GM10266 (cell line): ENCODE measurements around the gene CBFA2T2.
"Not testable (repeated sequence)": the region's sequence is repeated elsewhere in the genome, so short reads cannot be mapped to it uniquely, and the experiment has no call there.

Experiments used
- DNase-seq: peaks from one replicate; pipeline ENCODE4 v3.0.0; 2012; ENCODE audit errors: extremely low spot score
- TF ChIP-seq, protein P1 (sequence below): IDR thresholded peaks from 2 replicates; pipeline ENCODE4 v1.5.1; 2012; ENCODE audit warnings: mild to moderate bottlenecking, low read depth; ENCODE audit not compliant: control insufficient read depth, insufficient read depth; ENCODE audit errors: missing control alignments

Gene CBFA2T2

DNA sequence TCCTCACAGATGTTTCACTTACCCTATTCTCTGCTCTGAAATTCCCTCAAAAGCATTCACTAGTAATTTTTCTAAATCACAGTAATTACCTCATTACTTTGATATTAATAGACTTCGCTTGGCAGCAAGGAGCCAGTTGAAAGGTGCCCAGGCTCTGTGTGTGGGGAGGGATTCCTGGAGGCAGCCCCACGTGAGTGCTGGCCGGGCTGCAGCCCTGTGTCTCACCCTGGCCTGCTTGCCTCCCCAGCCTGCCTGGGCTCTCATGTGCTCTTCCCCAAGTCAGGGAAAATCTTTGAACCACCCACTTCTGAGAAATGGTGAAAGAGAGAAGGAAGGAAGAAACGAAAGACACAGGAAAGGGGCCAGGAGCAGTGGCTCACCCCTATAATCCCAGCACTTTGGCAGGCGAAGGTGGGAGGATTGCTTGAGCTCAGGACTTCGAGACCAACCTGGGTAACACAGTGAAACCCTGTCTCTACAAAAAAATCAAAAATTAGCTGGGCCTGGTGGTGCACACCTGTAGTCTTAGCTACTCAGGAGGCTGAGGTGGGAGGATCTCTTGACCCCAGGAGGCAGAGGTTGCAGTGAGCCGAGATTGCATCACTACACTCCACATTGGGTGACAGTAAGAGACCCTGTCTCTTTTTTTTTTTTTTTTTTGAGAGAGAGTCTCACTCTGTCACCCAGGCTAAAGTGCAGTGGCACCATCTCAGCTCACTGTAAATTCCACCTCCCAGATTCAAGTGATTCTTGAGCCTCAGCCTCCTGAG, 26.4 kb upstream of the CBFA2T2 start:
- TF ChIP-seq, protein P1, sequence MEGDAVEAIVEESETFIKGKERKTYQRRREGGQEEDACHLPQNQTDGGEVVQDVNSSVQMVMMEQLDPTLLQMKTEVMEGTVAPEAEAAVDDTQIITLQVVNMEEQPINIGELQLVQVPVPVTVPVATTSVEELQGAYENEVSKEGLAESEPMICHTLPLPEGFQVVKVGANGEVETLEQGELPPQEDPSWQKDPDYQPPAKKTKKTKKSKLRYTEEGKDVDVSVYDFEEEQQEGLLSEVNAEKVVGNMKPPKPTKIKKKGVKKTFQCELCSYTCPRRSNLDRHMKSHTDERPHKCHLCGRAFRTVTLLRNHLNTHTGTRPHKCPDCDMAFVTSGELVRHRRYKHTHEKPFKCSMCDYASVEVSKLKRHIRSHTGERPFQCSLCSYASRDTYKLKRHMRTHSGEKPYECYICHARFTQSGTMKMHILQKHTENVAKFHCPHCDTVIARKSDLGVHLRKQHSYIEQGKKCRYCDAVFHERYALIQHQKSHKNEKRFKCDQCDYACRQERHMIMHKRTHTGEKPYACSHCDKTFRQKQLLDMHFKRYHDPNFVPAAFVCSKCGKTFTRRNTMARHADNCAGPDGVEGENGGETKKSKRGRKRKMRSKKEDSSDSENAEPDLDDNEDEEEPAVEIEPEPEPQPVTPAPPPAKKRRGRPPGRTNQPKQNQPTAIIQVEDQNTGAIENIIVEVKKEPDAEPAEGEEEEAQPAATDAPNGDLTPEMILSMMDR = no peak
- no peak for DNase-seq

DNA sequence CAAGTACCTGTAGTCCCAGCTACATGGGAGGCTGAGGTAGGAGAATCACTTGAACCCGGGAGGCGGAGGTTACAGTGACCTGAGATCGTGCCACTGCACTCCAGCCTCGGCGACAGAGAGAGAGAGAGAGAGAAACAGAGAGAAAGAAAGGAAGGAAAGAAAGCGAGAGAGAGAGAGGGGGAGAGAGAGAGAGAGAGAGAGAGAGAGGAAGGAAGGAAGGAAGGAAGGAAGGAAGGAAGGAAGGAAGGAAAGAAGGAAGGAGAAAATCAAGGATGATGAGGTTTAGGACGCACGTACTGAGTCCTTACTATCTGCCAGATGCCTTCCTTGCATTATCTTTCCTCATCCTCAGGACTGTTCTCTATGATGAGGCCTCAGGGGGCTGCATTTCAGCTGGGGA, 25.1 kb upstream of the CBFA2T2 start:
- DNase-seq = not testable (repeated sequence)

DNA sequence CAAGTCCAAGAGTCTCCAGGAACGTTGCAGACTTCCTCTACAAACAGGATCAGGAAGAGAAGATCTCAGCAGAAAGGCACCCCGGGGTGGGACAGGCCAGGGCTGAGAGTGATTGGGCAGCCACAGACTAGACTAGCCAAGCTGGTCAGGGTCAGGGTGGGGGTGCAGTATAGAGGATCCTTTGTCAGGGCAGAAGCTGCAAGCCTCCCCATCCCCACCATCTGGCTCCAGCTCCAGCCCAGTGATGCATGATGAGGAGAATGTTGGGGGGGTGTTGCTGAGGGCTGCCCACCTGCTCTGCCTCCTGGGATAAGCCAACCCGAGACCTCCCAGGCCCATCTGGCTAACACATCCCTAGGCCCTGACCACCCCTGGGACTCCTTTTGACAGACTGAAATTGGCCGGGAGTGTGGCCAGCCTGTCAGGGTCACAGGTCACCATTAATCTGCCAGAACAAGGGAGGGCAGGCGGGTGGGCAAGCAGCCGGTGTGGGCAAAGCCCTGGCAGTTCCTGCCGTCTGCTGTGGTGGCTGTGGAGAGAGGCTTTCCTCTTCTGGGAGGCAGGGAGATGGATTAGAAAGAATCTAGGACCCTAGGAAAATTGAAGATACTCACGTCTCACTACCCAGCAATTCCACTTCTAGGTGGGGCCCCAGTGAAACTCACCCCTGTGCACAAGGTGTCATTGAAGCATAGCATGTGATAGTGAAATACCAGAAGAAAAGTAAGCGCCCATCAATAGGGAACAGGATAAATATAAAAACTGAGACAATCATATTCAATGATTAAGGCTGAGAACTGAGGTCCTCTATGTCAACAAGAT, 24.2 kb upstream of the CBFA2T2 start:
- TF ChIP-seq, protein P1 = no peak
- no peak for DNase-seq

DNA sequence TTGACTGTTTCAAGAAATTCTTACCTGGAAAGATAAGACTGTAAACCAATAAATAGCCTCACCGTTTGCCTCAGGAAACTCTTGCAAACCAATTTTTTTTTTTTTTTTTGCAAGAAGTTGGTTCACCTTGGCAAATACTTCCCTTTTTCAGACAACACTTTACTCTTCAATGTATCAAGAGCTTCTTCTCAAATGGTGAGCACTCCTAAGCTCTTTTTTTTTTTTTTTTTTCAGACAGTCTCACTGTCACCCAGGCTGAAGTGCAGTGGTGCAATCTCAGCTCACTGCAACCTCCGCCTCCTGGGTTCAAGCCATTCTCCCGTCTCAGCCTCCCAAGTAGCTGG, 23.6 kb upstream of the CBFA2T2 start:
- TF ChIP-seq, protein P1 = no peak
- no peak for DNase-seq

DNA sequence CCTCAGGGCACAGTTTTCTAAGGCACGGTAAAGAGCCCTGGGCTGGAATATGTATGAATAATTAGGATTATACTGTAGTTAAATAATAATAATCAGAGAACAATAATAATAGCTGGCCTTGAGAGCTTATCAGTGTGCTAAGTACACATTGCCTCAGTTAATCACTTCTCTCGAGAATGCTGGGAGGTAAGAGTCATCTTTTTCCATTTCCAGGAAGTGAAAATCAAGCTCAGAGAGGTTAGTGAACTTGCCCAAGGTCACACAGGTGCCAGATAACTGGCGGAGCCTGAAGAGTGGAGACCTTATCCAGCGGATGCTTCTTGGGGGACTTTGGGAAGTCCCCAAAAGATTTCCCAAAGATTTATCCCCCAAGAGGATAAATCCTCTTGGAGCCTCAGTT, 19.4 kb upstream of the CBFA2T2 start:
- TF ChIP-seq, protein P1 = no peak
- no peak for DNase-seq

DNA sequence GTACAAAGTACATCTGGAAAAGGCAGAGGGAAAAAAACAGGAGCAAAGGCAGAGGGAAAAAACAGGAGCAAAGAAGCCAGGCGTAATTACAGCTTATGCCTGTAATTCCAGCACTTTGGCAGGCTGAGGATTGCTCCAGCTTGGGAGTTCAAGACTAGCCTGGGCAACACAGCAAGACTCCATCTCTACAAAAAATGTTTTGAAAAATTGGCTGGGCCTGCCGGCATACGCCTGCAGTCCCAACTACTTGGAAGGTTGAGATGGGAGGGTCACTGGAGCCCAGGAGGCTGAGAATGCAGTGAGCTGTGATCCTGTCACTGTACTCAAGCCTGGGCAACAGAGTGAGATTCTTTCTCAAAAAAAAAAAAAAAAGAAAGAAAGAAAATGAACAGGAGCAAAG, 19.0 kb upstream of the CBFA2T2 start:
- TF ChIP-seq, protein P1 = no peak
- no peak for DNase-seq

DNA sequence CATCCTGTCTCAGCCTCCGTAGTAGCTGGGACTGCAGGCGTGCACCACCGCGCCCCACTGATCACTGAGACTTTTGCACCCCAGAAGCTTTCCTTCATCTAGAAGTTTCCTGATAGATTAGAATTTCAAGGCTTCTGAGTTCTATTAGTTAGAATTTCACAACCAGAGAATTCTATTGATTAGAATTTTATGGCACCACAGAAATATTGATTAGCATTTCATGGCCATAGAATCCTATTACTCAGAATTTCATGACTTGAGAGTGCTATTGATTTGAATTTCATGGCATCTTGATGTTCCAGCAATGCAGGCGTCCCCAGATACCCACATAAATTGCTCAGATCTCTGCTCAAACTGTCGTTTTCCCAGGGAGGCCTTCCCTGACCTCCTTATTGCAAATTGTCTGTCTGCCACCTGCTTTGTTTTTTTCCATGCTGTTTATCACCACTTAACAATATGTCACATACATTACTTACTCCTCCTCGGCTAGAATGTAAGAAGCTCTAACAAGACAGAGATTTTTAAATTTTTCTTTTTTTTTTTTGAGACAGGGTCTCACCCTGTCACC, 16.9 kb upstream of the CBFA2T2 start:
- TF ChIP-seq, protein P1 = no peak

More for the DNA sequence above, 16.9 kb upstream of the CBFA2T2 start:
- DNase-seq = no peak
